Stimulated activated CD4-positive, alpha-beta T cell treated with anti-CD3 and anti-CD28 coated beads, Interleukin-4, amount 100 ng/mL, for 4 hours (primary cell): ENCODE measurements around the gene CHST15.
A peak's percentile ranks its signal among the peaks of the same experiment; 100 is the strongest.
"Not testable (repeated sequence)": the region's sequence is repeated elsewhere in the genome, so short reads cannot be mapped to it uniquely, and the experiment has no call there.

Experiments used
- DNase-seq, 2 experiments: peaks; one replicate each; pipeline ENCODE4 v3.0.0-alpha.2; 2020

Gene CHST15

GRCh38 chr10:124097883-124098282, 4.5 kb upstream of the CHST15 start:
- no peak for DNase-seq

GRCh38 chr10:124096494-124096893, 3.1 kb upstream of the CHST15 start:
- DNase-seq: no peak

DNA sequence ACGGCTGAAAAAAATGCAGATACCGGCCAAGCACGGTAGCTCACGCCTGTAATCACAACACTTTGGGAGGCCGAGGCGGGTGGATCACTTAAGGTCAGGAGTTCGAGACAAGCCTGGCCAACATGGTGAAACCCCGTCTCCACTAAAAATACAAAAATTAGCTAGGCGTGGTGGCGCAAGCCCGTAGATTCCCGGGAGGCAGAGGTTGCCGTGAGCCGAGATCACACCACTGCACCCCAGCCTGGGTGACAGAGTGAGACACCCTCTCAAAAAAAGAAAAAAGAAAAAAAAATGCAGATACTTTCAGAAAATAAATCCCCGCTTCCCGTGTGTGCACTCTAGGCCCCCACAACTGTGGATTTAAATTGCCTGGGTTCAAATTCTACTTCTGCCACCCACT, 2.4 kb upstream of the CHST15 start:
- DNase-seq: not testable (repeated sequence)

DNA sequence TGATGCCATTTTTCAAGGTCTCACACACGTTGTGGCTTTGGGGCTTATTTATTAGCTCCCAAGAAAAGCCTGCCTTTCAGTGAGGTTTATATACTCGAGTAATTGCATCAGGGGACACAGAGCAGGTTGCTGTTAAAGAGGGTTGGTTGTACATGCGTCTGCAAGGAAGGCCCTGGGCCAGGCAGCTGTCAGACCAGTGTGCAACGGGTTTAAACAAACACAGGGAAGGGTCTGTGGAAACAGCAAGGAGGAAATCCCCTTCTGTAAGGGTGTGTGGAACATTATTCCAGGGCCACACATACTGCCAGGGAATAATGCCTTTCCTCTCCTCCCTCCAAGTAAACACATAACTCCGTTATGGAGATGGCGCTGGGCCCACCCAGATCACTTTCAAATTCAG, 1.7 kb upstream of the CHST15 start:
- no peak for DNase-seq

GRCh38 chr10:124094419-124094785, 1.0 kb upstream of the CHST15 start:
- no peak for DNase-seq

DNA sequence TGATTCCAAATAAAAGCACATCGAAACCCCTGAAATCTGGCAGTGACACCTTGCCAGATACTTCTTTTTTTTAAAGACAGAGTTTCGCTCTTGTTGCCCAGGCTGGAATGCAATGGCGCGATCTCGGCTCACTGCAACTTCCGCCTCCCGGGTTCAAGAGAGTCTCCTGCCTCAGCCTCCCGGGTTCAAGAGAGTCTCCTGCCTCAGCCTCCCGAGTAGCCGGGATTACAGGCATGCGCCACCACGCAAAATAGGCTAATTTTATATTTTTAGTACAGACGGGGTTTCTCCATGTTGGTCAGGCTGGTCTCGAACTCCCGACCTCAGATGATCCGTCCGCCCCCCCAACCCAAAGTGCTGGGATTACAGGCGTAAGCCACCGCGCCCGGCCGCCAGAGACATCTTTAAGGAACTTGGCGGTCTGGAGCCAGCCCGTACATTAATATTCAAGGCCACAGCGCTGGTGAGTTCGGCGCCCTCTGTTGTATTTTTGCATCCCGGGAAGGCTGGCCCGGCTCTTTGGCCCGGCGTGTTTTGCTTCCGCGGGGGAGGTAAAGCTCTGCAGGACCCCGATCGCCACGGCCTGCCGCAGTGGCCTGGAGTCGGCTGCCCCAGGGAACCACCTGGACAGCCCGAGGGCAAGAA, 498 bp upstream of the CHST15 start:
- not testable (repeated sequence) for DNase-seq

- peak in 1 of 2 experiments; percentile 5 for DNase-seq
Measured at GRCh38 chr10:124092250-124092859, 1.0 kb downstream of the CHST15 start.

- DNase-seq: no peak
Measured at GRCh38 chr10:124091646-124092249, 1.6 kb downstream of the CHST15 start.

DNA sequence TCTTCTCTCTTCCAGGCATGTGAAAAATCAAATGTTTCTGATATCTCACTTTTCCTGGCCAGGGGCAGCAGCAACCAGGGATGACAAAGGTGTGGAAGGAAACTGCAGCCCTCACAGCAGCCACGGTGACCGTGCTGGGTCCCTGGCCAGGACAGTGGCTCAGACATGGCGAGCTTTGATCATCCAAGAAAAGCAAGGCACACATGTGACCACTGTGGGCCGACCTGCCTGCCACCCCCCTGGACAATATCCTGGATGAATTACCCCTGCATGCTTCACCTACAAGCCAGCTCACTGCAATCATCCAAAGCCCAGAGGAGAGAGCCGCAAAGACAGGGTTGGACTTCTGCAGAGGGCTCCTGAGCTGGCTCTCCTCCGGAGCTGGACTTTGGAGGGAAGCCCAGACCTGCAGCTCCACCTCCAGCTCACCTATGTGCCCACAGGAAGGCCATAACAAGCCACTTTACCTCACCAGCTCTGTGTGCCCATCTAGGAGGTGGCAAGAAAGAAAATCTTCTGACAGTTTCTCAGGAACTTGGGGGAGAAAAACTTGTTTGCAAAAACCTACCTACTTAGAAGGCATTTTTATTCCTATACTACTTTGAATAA, 2.7 kb downstream of the CHST15 start:
- no peak for DNase-seq

- DNase-seq: no peak
Measured at GRCh38 chr10:124089859-124090258, 3.5 kb downstream of the CHST15 start.

GRCh38 chr10:124088915-124089314, 4.5 kb downstream of the CHST15 start:
- DNase-seq: no peak

- no peak for DNase-seq
Measured at GRCh38 chr10:124087672-124088634, 5.4 kb downstream of the CHST15 start.

DNA sequence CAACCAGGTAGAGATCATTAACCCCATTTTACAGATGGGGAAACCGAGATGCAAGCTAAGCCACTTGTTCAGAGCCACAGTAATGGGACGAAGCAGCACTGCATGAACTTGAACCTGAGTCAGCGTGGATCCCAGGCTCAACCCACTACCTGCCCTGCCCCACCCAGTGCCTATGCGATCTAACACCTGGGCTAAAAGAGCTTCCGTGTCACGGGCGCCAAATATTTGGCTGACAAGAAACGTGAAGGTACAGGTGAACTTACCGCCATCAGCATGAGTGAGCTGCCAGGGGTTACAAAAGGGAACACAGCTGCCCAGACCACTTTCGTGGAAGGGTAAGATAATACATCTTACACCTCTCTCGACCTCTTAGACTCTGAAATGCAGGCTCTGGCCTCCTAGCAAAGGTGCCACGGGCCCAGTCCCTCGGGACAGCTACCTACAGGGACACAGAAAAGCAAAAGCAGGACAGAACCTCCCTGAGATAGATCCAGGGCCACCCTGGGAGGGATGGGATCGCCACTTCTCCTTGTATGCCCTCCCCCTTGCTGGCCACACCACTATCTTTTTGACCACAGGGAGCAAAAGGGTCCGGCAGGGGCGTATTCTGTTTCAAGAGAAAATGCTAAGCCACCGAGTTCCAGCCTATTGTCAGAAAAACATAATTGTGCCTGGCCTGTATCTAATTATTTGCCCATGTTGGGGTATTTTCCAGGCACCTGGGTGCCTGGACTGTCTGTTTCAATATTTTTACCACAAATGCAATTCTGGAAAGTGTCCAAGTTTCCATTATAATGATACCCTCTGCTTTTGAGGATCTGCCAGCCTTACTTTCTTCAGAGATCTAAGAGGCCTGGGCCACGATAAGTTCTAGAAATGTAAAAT, 6.4 kb downstream of the CHST15 start:
- no peak for DNase-seq

DNA sequence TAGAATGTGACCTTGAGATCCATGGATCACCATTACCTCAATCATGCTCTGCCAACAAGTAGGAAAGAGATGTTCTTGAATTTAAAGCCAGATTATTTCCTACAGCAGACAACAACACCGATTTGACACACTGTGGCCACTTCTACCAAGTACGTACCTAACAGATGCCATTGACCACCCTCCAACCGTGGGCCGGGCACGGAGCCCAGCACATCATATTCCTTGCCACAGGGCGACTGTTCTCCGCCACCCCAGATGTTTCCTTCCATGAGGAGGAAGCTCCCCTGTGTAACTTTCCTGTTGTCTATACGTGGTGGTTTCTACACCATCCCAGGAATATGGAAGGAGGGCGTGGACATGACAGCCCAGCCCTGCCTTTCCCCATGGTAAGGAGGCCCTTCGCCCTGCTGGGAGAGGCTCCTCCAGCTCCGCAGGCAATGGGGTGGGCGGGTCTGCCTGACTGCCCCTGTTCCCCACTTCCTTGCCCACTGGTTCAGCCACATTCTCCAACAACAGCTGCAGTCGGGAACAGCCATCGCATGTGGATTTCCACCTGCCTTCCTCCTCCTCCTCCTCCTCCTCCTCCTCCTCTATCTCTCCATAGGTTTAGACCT, 7.2 kb downstream of the CHST15 start:
- DNase-seq: no peak

- no peak for DNase-seq
Measured at GRCh38 chr10:124085680-124086079, 7.7 kb downstream of the CHST15 start.

GRCh38 chr10:124084708-124085107, 8.7 kb downstream of the CHST15 start:
- DNase-seq: no peak

DNA sequence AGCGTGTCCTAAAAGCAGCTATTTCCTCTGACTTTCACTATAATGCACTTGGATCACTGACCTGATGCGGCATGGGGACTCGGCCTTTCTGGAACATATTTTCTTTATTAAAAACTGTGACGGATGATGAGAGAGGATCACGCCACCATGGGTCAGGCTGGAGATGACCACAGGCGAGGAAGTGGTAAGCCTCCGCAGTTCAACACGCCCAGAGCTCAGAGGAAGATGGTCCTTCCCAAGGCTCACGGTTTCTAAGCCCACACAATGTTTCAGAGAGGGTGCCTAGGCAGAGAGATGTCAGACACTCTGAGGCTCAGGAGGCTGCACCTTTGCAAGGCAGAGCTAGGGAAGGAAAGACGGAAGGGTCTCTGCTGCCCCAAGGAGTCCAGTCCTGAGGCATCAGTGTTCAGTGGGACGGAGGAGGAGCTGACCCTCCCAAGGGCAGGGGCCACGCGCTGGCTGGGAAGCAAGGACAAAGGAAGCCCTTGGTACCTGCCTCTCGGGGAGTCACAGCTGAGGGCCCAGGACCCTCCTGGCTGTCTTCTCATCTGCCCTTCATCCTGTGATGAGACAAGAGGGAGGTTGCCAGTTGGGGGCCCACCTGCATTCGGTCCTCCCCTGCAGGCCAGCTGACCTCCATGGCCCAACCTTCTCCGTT, 9.5 kb downstream of the CHST15 start:
- DNase-seq: no peak

DNA sequence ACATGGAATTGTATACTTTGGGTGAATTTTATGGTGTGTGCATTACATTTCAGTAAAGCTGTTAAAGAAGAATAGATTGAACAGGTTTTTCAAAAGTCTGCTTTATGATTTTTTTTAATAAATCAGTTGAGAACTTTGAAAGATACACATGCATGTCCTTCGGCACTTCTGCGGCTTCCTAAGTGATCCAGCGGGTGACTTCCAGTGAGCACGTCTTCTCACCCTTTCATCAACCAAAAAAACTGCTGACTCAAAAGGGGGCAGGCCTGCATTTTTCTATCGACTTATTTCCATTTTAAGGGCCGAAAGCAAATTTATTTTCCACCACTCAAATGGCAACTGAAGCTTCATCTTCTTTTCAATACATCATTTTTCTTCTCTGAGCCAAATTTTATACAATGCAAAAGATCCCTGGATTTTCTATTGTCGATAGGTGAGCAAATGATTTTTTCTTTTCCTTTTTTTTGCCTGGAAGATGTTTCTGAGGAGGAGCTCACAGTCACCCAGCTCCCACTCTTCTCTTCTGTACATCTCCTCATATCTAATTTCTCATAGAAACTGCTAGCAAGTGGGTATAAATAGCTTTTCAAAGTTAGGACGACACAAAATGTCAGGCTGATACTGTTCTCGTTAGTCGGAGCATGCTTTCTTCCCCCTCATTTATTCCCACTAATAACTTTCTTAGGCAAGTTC, 10.2 kb downstream of the CHST15 start:
- DNase-seq: no peak

DNA sequence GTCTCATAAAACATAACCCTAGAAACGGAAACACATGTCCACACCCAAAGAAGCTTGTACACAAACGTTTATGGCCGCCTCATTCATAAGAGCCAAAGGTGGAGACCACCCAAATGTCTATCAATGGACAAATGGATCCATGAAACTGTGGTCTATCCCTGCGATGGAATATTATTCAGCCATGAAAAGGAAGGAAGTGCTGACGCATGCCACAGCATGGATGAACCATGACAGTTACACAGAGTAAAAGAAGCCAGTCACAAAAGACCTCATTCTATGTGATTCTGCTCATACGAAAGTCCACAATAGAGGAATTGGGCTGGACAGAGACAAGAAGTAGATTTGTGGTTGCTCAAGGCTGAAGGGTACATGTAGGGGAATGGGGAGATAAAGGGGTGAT, 10.8 kb downstream of the CHST15 start:
- no peak for DNase-seq

GRCh38 chr10:124081547-124082140, 11.8 kb downstream of the CHST15 start:
- no peak for DNase-seq
